NB4 (cell line): ENCODE data around the gene RIPK3.

Experiments
- DNase-seq: peaks from one replicate; pipeline ENCODE4 v3.0.0; 2010; ENCODE audit warnings: low read depth
- H3K4me3 ChIP-seq: one replicate; pipeline ENCODE4 v1.5.1; 2011; ENCODE audit warnings: mild to moderate bottlenecking, low read depth, low read length, moderate library complexity
- CTCF ChIP-seq: IDR thresholded peaks from one replicate; pipeline ENCODE4 v1.5.1; 2012; ENCODE audit warnings: low read depth, low read length
- MAX ChIP-seq: IDR thresholded peaks from 2 replicates; pipeline ENCODE4 v1.6.1; 2011; ENCODE audit warnings: low read depth, low read length
- MYC ChIP-seq: IDR thresholded peaks from 2 replicates; pipeline ENCODE4 v1.6.1; 2011; ENCODE audit warnings: low read depth, low read length
- POLR2A ChIP-seq: IDR thresholded peaks from 2 replicates; pipeline ENCODE4 v1.6.1; 2011; ENCODE audit warnings: mild to moderate bottlenecking; ENCODE audit not compliant: insufficient read length; ENCODE audit errors: extremely low read depth

Gene RIPK3

GRCh38 chr14:24315243-24315806 is 24.5 kb downstream of the RIPK3 start:
- H3K4me3 ChIP-seq, result no peak overlapping the region
- DNase-seq, result no peak
- no peak for TF ChIP-seq MAX
- TF ChIP-seq MYC, result no peak
- no peak for TF ChIP-seq CTCF
- TF ChIP-seq POLR2A, result no peak

- no peak for TF ChIP-seq MYC
- TF ChIP-seq CTCF, result no peak
- TF ChIP-seq POLR2A, result no peak
- no peak for TF ChIP-seq MAX
- no peak for DNase-seq
- no peak overlapping the region for H3K4me3 ChIP-seq
Measured at GRCh38 chr14:24314377-24315193, 25.2 kb downstream of the RIPK3 start.

- H3K4me3 ChIP-seq, result no peak overlapping the region
- peak; percentile 20 for DNase-seq
- no peak for TF ChIP-seq POLR2A
- TF ChIP-seq MYC, result no peak
- TF ChIP-seq MAX, result no peak; the same call in 1 of the 2 replicates
- no peak for TF ChIP-seq CTCF
Measured at GRCh38 chr14:24313913-24314312, 25.9 kb downstream of the RIPK3 start.

- no peak overlapping the region for H3K4me3 ChIP-seq
- peak; percentile 74 for DNase-seq
- no peak for TF ChIP-seq POLR2A
- peak; percentile 28; the same call in 1 of the 2 replicates for TF ChIP-seq MYC
- no peak for TF ChIP-seq MAX
- TF ChIP-seq CTCF, result no peak
Measured at GRCh38 chr14:24312736-24313507, 26.9 kb downstream of the RIPK3 start.

GRCh38 chr14:24311837-24312615 is 27.8 kb downstream of the RIPK3 start:
- peak; percentile 58 for DNase-seq
- TF ChIP-seq MYC, result 0 out of 2 replicates have a peak, but pooled peaks have one; percentile 9
- TF ChIP-seq CTCF, result no peak
- peak overlapping the region; percentile 63 for H3K4me3 ChIP-seq
